HG02884 (cell line): Measurements from ENCODE around the gene FBXW4.
"Not testable (repeated sequence)": the region's sequence is repeated elsewhere in the genome, so short reads cannot be mapped to it uniquely, and the experiment has no call there.

Source experiments
- ATAC-seq: cut with Tn5 transposase; IDR thresholded peaks from one replicate; pipeline ENCODE4 v1.9.1; 2021; ENCODE audit warnings: mild to moderate bottlenecking, moderate library complexity; ENCODE audit not compliant: unreplicated experiment

FBXW4 gene

GRCh38 chr10:101658975-101659374 lies 36.0 kb downstream of the FBXW4 start:
- ATAC-seq, result no peak

GRCh38 chr10:101656890-101657289 lies 38.1 kb downstream of the FBXW4 start:
- ATAC-seq, result no peak

- no peak for ATAC-seq
These were observed 39.4 kb downstream of the FBXW4 start for GRCh38 chr10:101655570-101655969.

GRCh38 chr10:101653536-101653935 lies 41.4 kb downstream of the FBXW4 start:
- no peak for ATAC-seq

- no peak for ATAC-seq
These were observed 43.6 kb downstream of the FBXW4 start for GRCh38 chr10:101651336-101651735.

- ATAC-seq, result no peak
These were observed 44.1 kb downstream of the FBXW4 start for GRCh38 chr10:101650863-101651262.

- no peak for ATAC-seq
These were observed 45.4 kb downstream of the FBXW4 start for GRCh38 chr10:101649525-101650085.

- no peak for ATAC-seq
These were observed 47.7 kb downstream of the FBXW4 start for GRCh38 chr10:101647255-101647654.

- no peak for ATAC-seq
These were observed 48.6 kb downstream of the FBXW4 start for GRCh38 chr10:101646364-101646763.

GRCh38 chr10:101645659-101646058 lies 49.3 kb downstream of the FBXW4 start:
- no peak for ATAC-seq

- no peak for ATAC-seq
These were observed 51.0 kb downstream of the FBXW4 start for GRCh38 chr10:101644002-101644401.

GRCh38 chr10:101643546-101643945 lies 51.4 kb downstream of the FBXW4 start:
- ATAC-seq, result no peak

GRCh38 chr10:101639141-101639900 lies 55.6 kb downstream of the FBXW4 start:
- ATAC-seq, result no peak

GRCh38 chr10:101633510-101633909 lies 61.5 kb downstream of the FBXW4 start:
- ATAC-seq, result not testable (repeated sequence)

GRCh38 chr10:101631821-101632475 lies 63.0 kb downstream of the FBXW4 start:
- no peak for ATAC-seq

GRCh38 chr10:101630633-101630920 lies 64.4 kb downstream of the FBXW4 start:
- ATAC-seq, result no peak

GRCh38 chr10:101629837-101630632 lies 64.9 kb downstream of the FBXW4 start:
- no peak for ATAC-seq

- no peak for ATAC-seq
These were observed 69.1 kb downstream of the FBXW4 start for GRCh38 chr10:101625821-101626412.

- no peak for ATAC-seq
These were observed 70.4 kb downstream of the FBXW4 start for GRCh38 chr10:101624526-101625102.

- ATAC-seq, result no peak
These were observed 71.4 kb downstream of the FBXW4 start for GRCh38 chr10:101623528-101623927.

- ATAC-seq, result no peak
These were observed 75.0 kb downstream of the FBXW4 start for GRCh38 chr10:101619983-101620382.
